Activated CD8-positive, alpha-beta memory T cell treated with anti-CD3 and anti-CD28 coated beads, Interleukin-2, amount 50 U/mL, for 24 hours (primary cell): ENCODE data around the gene CA12.

ENCODE experiments used
- DNase-seq: peaks from one replicate; pipeline ENCODE4 v3.0.0-alpha.2; 2020; ENCODE audit errors: extremely low read depth

Gene CA12

GRCh38 chr15:63379492-63380150 is 2.0 kb downstream of the CA12 start:
- no peak for DNase-seq

- no peak for DNase-seq
Observed at GRCh38 chr15:63378946-63379345, 2.7 kb downstream of the CA12 start.

- DNase-seq, result no peak
Observed at GRCh38 chr15:63374686-63375520, 6.7 kb downstream of the CA12 start.

GRCh38 chr15:63373866-63374548 is 7.6 kb downstream of the CA12 start:
- DNase-seq, result no peak

- DNase-seq, result no peak
Observed at GRCh38 chr15:63373330-63373729, 8.3 kb downstream of the CA12 start.

- DNase-seq, result no peak
Observed at GRCh38 chr15:63372753-63373152, 8.9 kb downstream of the CA12 start.

- no peak for DNase-seq
Observed at GRCh38 chr15:63372018-63372705, 9.5 kb downstream of the CA12 start.

- DNase-seq, result no peak
Observed at GRCh38 chr15:63371297-63371918, 10.2 kb downstream of the CA12 start.

- DNase-seq, result no peak
Observed at GRCh38 chr15:63370764-63371163, 10.9 kb downstream of the CA12 start.

GRCh38 chr15:63369781-63370180 is 11.9 kb downstream of the CA12 start:
- DNase-seq, result no peak

- DNase-seq, result no peak
Observed at GRCh38 chr15:63369296-63369695, 12.3 kb downstream of the CA12 start.

GRCh38 chr15:63368503-63368902 is 13.1 kb downstream of the CA12 start:
- DNase-seq, result no peak

GRCh38 chr15:63367900-63368299 is 13.7 kb downstream of the CA12 start:
- no peak for DNase-seq

- no peak for DNase-seq
Observed at GRCh38 chr15:63367390-63367789, 14.3 kb downstream of the CA12 start.

- no peak for DNase-seq
Observed at GRCh38 chr15:63366451-63366850, 15.2 kb downstream of the CA12 start.

GRCh38 chr15:63365273-63365680 is 16.4 kb downstream of the CA12 start:
- no peak for DNase-seq

GRCh38 chr15:63364399-63365272 is 17.0 kb downstream of the CA12 start:
- DNase-seq, result no peak

GRCh38 chr15:63363292-63363691 is 18.4 kb downstream of the CA12 start:
- DNase-seq, result no peak

GRCh38 chr15:63362885-63363284 is 18.8 kb downstream of the CA12 start:
- DNase-seq, result no peak

- DNase-seq, result no peak
Observed at GRCh38 chr15:63362196-63362595, 19.4 kb downstream of the CA12 start.

- DNase-seq, result no peak
Observed at GRCh38 chr15:63360170-63360569, 21.5 kb downstream of the CA12 start.
